ENCODE results near the gene TBC1D22B.
"Not testable (repeated sequence)": the region's sequence is repeated elsewhere in the genome, so short reads cannot be mapped to it uniquely, and the experiment has no call there.

The TBC1D22B gene

GRCh38 chr6:37305841-37306425 lies 48.4 kb downstream of the TBC1D22B start:
- no peak for DNase-seq

GRCh38 chr6:37306624-37307222 lies 49.2 kb downstream of the TBC1D22B start:
- DNase-seq: no peak

- not testable (repeated sequence) for DNase-seq
These were observed 49.9 kb downstream of the TBC1D22B start for GRCh38 chr6:37307484-37307883.

GRCh38 chr6:37308069-37308815 lies 50.7 kb downstream of the TBC1D22B start:
- no peak for DNase-seq

GRCh38 chr6:37309046-37309445 lies 51.5 kb downstream of the TBC1D22B start:
- DNase-seq: no peak

GRCh38 chr6:37309692-37310091 lies 52.1 kb downstream of the TBC1D22B start:
- DNase-seq: no peak

- no peak for DNase-seq
These were observed 53.4 kb downstream of the TBC1D22B start for GRCh38 chr6:37310966-37311365.

GRCh38 chr6:37311741-37312473 lies 54.3 kb downstream of the TBC1D22B start:
- no peak for DNase-seq

GRCh38 chr6:37313723-37314486 lies 56.3 kb downstream of the TBC1D22B start:
- DNase-seq: no peak

GRCh38 chr6:37314487-37315156 lies 57.0 kb downstream of the TBC1D22B start:
- peak; percentile 55 for DNase-seq

- no peak for DNase-seq
These were observed 57.6 kb downstream of the TBC1D22B start for GRCh38 chr6:37315157-37315515.

- DNase-seq: no peak
These were observed 58.5 kb downstream of the TBC1D22B start for GRCh38 chr6:37316071-37316470.

- no peak for DNase-seq
These were observed 59.9 kb downstream of the TBC1D22B start for GRCh38 chr6:37317312-37318038.

GRCh38 chr6:37319156-37319555 lies 61.6 kb downstream of the TBC1D22B start:
- DNase-seq: no peak

GRCh38 chr6:37319856-37320480 lies 62.4 kb downstream of the TBC1D22B start:
- no peak for DNase-seq

- no peak for DNase-seq
These were observed 63.1 kb downstream of the TBC1D22B start for GRCh38 chr6:37320646-37321045.

- DNase-seq: no peak
These were observed 63.5 kb downstream of the TBC1D22B start for GRCh38 chr6:37321101-37321500.

- no peak for DNase-seq
These were observed 64.2 kb downstream of the TBC1D22B start for GRCh38 chr6:37321516-37322415.

GRCh38 chr6:37323580-37323979 lies 66.0 kb downstream of the TBC1D22B start:
- no peak for DNase-seq

Measured in stimulated activated CD8-positive, alpha-beta memory T cell treated with anti-CD3 and anti-CD28 coated beads, Interleukin-4, amount 100 ng/mL, for 48 hours (primary cell).